BLaER1 treated with 17β-estradiol and CSF1 and Interleukin-3, amounts not matched to agents 10 nM and 100 nM (cell line): ENCODE measurements around the gene PTER.

Source experiments
- H3K27ac ChIP-seq, 11 experiments: shearing (Covaris generic); formaldehyde crosslinking; 2 replicates each; pipeline ENCODE4 v1.8.1; 2022
- H3K27me3 ChIP-seq, 11 experiments: shearing (Covaris generic); formaldehyde crosslinking; 2 replicates each; pipeline ENCODE4 v1.8.1; 2022
- H3K36me3 ChIP-seq, 11 experiments: shearing (Covaris generic); formaldehyde crosslinking; 2 replicates each; pipeline ENCODE4 v1.8.1; 2022
- H3K4me1 ChIP-seq, 10 experiments: shearing (Covaris generic); formaldehyde crosslinking; 2 replicates each; pipeline ENCODE4 v1.8.1; 2022
- H3K4me2 ChIP-seq, 11 experiments: shearing (Covaris generic); formaldehyde crosslinking; 2 replicates each; pipeline ENCODE4 v1.8.1; 2022
- H3K4me3 ChIP-seq, 10 experiments: shearing (Covaris generic); formaldehyde crosslinking; 2 replicates each; pipeline ENCODE4 v1.8.1; 2022
- H3K9ac ChIP-seq, 11 experiments: shearing (Covaris generic); formaldehyde crosslinking; 2 replicates each; pipeline ENCODE4 v1.8.1; 2022
- H3K9me3 ChIP-seq, 11 experiments: shearing (Covaris generic); formaldehyde crosslinking; replicated peaks in 1 of 11; 2 replicates each; pipeline ENCODE4 v1.8.1; 2022
- H4K20me1 ChIP-seq, 11 experiments: shearing (Covaris generic); formaldehyde crosslinking; 2 replicates each; pipeline ENCODE4 v1.8.1; 2022
- Cebpa-rat ChIP-seq, 11 experiments: shearing (Covaris generic); IDR thresholded peaks; 2 replicates each; pipeline ENCODE4 v1.8.1; 2022

PTER gene

GRCh38 chr10:16544591-16544990, 107.8 kb downstream of the PTER start:
- H3K9ac ChIP-seq: no peak overlapping the region
- H4K20me1 ChIP-seq: no peaks in the 10 kb centered on the region
- H3K27ac ChIP-seq: no peak overlapping the region
- no peak overlapping the region for H3K4me3 ChIP-seq
- no peak overlapping the region for H3K4me2 ChIP-seq
- H3K36me3 ChIP-seq: no peaks in the 10 kb centered on the region
- H3K4me1 ChIP-seq: no peaks in the 10 kb centered on the region
- H3K27me3 ChIP-seq: no peaks in the 10 kb centered on the region
- no peak for TF ChIP-seq Cebpa-rat (IDR thresholded peaks at IDR 0.05)
- peaks cover 0 to 4% (median 3%) of the 10 kb centered on the region in 11 experiments; a peak in 8 of 22 replicates for H3K9me3 ChIP-seq

DNA sequence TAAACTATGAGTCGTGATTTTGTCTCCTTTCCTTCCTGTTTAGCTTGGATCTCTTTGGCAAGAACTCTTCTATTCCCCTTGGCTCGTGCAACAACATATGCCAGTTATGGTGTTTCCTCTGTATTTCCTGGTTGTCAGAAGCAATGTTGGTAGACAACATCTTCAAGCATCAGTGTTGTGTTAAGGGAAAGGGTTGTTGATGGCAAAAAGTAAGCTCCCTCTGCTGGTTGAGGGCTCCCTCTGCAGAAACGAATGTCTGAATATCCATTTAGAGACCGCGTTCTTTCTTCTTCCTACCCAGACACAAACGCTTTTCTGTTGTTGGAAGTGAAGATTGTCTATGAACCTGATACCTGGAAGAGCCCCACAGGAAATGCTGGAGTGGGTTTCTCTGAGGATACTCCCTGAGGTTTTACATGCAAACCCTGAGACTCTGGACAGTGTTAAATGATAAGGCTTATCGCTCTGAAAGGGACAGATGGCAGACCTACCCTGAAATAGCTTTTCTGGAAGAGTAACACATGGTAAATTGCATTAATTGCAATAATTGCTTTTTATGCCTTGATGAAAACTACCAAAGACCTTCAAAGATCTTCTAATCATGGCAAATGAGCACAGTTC, 108.4 kb downstream of the PTER start:
- Histone ChIP-seq H3K9me3 (peaks cover 4 to 11% (median 9%) of the 10 kb centered on the region in 11 experiments; a peak in 13 of 22 replicates), H3K36me3 (no peaks in the 10 kb centered on the region), H4K20me1 (no peaks in the 10 kb centered on the region), H3K27me3 (no peaks in the 10 kb centered on the region), H3K27ac (no peak overlapping the region), H3K9ac (no peak overlapping the region), H3K4me2 (no peak overlapping the region), H3K4me3 (no peak overlapping the region), H3K4me1 (no peaks in the 10 kb centered on the region)
- TF ChIP-seq Cebpa-rat (IDR thresholded peaks at IDR 0.05): no peak

- Histone ChIP-seq H3K36me3 (no peaks in the 10 kb centered on the region), H3K4me1 (no peaks in the 10 kb centered on the region), H3K9me3 (peaks cover 5 to 17% (median 12%) of the 10 kb centered on the region in 11 experiments; a peak in 14 of 22 replicates), H3K4me2 (no peak overlapping the region), H3K27ac (no peak overlapping the region), H3K9ac (no peak overlapping the region), H3K4me3 (no peak overlapping the region), H4K20me1 (no peaks in the 10 kb centered on the region), H3K27me3 (no peaks in the 10 kb centered on the region)
- TF ChIP-seq Cebpa-rat (IDR thresholded peaks at IDR 0.05): no peak
These were observed 111.2 kb downstream of the PTER start for GRCh38 chr10:16547973-16548372.

DNA sequence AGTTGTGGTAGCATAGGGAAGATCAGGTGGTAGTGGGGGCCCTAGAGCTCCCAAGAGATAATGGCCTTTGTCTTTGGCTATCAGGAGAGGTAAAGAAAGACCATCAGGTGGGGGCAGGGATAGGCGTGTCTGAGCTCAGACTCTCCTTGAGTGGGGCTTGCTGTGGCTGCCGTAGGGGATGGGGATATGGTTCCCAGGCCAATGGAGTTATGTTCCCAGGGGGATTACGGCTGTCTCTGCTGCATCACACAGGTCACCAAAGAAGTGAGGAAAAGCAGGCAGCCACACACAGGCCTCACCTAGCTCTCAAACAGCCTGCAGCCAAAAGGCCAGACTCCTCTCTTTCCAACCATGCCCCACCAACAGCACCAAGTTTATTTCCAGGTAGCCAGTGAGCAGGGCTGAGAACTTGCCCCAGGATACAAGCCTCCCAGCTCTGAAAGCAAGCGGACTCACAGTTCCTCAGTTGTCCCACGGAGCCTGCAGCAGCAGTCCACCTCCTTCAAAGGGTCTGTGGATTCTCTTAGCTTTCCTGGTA, 122.5 kb downstream of the PTER start:
- no peaks in the 10 kb centered on the region; a peak in 1 of 20 replicates for H3K4me1 ChIP-seq
- no peak overlapping the region for H3K4me2 ChIP-seq
- H3K27me3 ChIP-seq: no peaks in the 10 kb centered on the region
- no peak overlapping the region for H3K4me3 ChIP-seq
- TF ChIP-seq Cebpa-rat (IDR thresholded peaks at IDR 0.05): no peak
- peaks cover 0 to 16% (median 8%) of the 10 kb centered on the region in 11 experiments; a peak in 9 of 22 replicates for H3K9me3 ChIP-seq
- no peak overlapping the region for H3K9ac ChIP-seq
- H3K27ac ChIP-seq: no peak overlapping the region
- H3K36me3 ChIP-seq: no peaks in the 10 kb centered on the region
- H4K20me1 ChIP-seq: no peaks in the 10 kb centered on the region

- TF ChIP-seq Cebpa-rat (IDR thresholded peaks at IDR 0.05): no peak
- Histone ChIP-seq H3K36me3 (no peaks in the 10 kb centered on the region), H3K9ac (no peak overlapping the region), H3K4me3 (no peak overlapping the region), H3K27me3 (no peaks in the 10 kb centered on the region), H4K20me1 (no peaks in the 10 kb centered on the region), H3K4me1 (peaks cover 16 to 20% (median 17%) of the 10 kb centered on the region in 10 experiments), H3K27ac (no peak overlapping the region), H3K4me2 (no peak overlapping the region), H3K9me3 (peaks cover 0 to 13% (median 8%) of the 10 kb centered on the region in 11 experiments; a peak in 9 of 22 replicates)
These were observed 126.1 kb downstream of the PTER start for GRCh38 chr10:16562891-16563290.
